ENCODE results near the gene AFAP1L2. TPM values are rescaled to one million over a fixed set of nuclear protein-coding genes. Genes with fewer than 3 reads are reported as not detected.

The AFAP1L2 gene
- polyA plus RNA-seq, 1 donor from 2014 or later, result 3.0 TPM

- Mint-ChIP-seq H3K27ac (no peak overlapping the region), H3K9me3 (no peaks in the 10 kb centered on the region), H3K4me3 (no peak overlapping the region), H3K36me3 (peaks cover 1% of the 10 kb centered on the region), H3K4me1 (no peaks in the 10 kb centered on the region), H3K27me3 (peaks cover 3% of the 10 kb centered on the region)
Observed at GRCh38 chr10:114367351-114368056, 36.8 kb downstream of the AFAP1L2 start.

- H3K9me3 Mint-ChIP-seq, result no peaks in the 10 kb centered on the region
- H3K4me3 Mint-ChIP-seq, result no peak overlapping the region
- no peak overlapping the region for H3K27ac Mint-ChIP-seq
- H3K4me1 Mint-ChIP-seq, result no peaks in the 10 kb centered on the region
- H3K36me3 Mint-ChIP-seq, result no peaks in the 10 kb centered on the region
- H3K27me3 Mint-ChIP-seq, result peaks cover 4% of the 10 kb centered on the region
Observed at GRCh38 chr10:114364726-114365125, 39.6 kb downstream of the AFAP1L2 start.

- H3K4me3 Mint-ChIP-seq, result no peak overlapping the region
- peaks cover 4% of the 10 kb centered on the region for H3K27me3 Mint-ChIP-seq
- no peaks in the 10 kb centered on the region for H3K36me3 Mint-ChIP-seq
- no peaks in the 10 kb centered on the region for H3K9me3 Mint-ChIP-seq
- H3K27ac Mint-ChIP-seq, result no peak overlapping the region
- no peaks in the 10 kb centered on the region for H3K4me1 Mint-ChIP-seq
Observed at GRCh38 chr10:114363745-114364454, 40.4 kb downstream of the AFAP1L2 start.

DNA sequence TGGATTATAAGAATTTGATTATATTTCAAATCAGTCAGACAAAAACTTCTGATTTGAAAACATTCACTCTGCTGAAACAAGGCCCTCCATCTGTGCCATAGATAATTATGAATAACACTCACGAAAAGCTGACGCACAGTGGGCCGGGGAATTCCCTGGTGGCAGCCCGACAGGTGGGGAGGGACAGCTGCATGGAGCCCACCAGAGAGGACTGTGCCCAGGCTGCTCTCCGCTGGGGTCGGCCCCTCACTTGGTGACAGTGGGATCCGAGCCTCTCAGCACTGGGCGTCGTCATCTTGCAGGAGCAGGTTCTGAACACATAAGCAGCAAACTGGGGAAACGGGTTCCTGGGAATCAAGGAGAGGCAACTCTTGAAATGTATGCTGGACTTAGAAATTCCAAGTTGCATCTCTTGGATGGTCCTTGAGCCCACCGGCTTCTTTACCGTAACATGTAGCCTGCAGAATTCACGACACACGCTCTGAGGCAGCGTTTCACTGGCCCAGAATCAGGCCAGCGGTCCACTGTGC is 41.4 kb downstream of the AFAP1L2 start:
- no peak overlapping the region for H3K4me3 Mint-ChIP-seq
- H3K27ac Mint-ChIP-seq, result no peak overlapping the region
- no peaks in the 10 kb centered on the region for H3K36me3 Mint-ChIP-seq
- H3K9me3 Mint-ChIP-seq, result no peaks in the 10 kb centered on the region
- H3K27me3 Mint-ChIP-seq, result peaks cover 4% of the 10 kb centered on the region
- H3K4me1 Mint-ChIP-seq, result no peaks in the 10 kb centered on the region

DNA sequence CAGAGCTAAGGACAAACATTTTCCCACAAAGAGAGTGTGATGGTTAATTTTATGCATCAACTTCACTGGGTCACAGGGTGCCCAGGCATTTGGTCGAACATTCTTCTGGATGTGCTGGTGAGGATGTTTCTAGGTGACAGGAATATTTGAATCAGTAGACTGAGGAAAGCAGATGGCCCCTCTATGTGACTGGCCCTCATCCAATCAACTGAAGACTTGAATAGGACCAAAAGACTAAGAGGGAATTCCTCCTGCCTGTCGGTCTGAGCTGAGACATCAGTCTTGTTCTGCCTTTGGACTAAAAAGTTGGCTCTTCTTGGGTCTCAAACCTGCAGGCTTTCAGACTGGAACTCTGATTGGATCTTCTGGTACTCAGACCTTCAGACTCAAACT is 44.4 kb downstream of the AFAP1L2 start:
- H3K36me3 Mint-ChIP-seq, result no peaks in the 10 kb centered on the region
- no peak overlapping the region for H3K4me3 Mint-ChIP-seq
- H3K9me3 Mint-ChIP-seq, result no peaks in the 10 kb centered on the region
- H3K27me3 Mint-ChIP-seq, result peaks cover 8% of the 10 kb centered on the region
- no peaks in the 10 kb centered on the region for H3K4me1 Mint-ChIP-seq
- no peak overlapping the region for H3K27ac Mint-ChIP-seq

- H3K36me3 Mint-ChIP-seq, result no peaks in the 10 kb centered on the region
- H3K27ac Mint-ChIP-seq, result no peak overlapping the region
- H3K9me3 Mint-ChIP-seq, result no peaks in the 10 kb centered on the region
- H3K4me3 Mint-ChIP-seq, result no peak overlapping the region
- peaks cover 8% of the 10 kb centered on the region for H3K27me3 Mint-ChIP-seq
- no peaks in the 10 kb centered on the region for H3K4me1 Mint-ChIP-seq
Observed at GRCh38 chr10:114359041-114359952, 45.0 kb downstream of the AFAP1L2 start.

- Mint-ChIP-seq H3K9me3 (peaks cover 0 to 1% (median 0%) of the 10 kb centered on the region in 3 donors), H3K4me1 (peaks cover 0 to 2% (median 0%) of the 10 kb centered on the region in 3 donors), H3K4me3 (no peak overlapping the region), H3K36me3 (no peaks in the 10 kb centered on the region), H3K27ac (no peak overlapping the region), H3K27me3 (peaks cover 7% of the 10 kb centered on the region)
Observed at GRCh38 chr10:114357515-114357996, 46.7 kb downstream of the AFAP1L2 start.

GRCh38 chr10:114356751-114357514 is 47.4 kb downstream of the AFAP1L2 start:
- Mint-ChIP-seq H3K4me3 (no peak overlapping the region), H3K27ac (no peak overlapping the region), H3K9me3 (peaks cover 0 to 1% (median 0%) of the 10 kb centered on the region in 3 donors), H3K27me3 (peaks cover 6% of the 10 kb centered on the region), H3K36me3 (no peaks in the 10 kb centered on the region), H3K4me1 (peaks cover 0 to 2% (median 0%) of the 10 kb centered on the region in 3 donors)

DNA sequence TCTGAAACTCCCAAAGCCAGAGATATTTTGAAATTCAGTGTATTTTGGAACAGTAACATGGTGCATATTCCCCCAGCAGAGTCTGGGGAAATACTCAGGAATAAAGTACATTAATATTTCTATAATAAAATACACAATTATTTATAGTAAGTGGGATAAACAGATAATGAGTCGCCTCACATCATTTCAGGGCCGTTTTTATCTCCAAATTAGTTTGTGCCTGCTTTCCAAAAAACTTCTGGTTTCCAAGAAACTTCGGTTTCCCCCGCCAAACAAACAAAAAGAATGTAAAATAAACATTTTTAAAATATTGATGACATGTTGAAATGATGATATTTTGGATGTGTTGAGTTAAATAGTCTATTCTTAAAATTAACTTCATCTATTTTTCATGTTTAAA is 48.2 kb downstream of the AFAP1L2 start:
- Mint-ChIP-seq H3K27me3 (peaks cover 6% of the 10 kb centered on the region), H3K9me3 (peaks cover 0 to 1% (median 0%) of the 10 kb centered on the region in 3 donors), H3K4me3 (no peak overlapping the region), H3K27ac (no peak overlapping the region), H3K4me1 (peaks cover 0 to 2% (median 0%) of the 10 kb centered on the region in 3 donors), H3K36me3 (no peaks in the 10 kb centered on the region)

DNA sequence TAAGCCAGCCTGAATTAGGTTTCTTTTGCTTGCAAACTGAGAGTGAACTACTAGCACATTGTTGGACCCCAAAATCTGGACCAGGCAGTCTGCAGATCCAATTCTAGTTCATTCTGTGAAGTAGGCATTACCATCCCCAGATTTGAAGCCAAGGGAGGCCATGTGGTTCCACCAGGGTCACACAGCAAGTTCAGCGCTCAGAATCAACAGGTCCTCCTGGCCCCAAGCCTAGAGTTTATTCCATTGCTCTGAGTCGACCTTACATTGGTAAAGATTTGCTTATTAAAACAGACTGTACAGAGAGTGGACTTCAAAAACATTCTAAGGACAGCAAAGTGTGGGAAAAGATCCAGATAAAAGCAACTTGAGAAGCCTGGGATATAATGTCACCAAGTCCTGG is 50.9 kb downstream of the AFAP1L2 start:
- no peak overlapping the region for H3K27ac Mint-ChIP-seq
- peaks cover 6% of the 10 kb centered on the region for H3K27me3 Mint-ChIP-seq
- peak overlapping the region in 1 of 4 donors; percentile 68 for H3K4me3 Mint-ChIP-seq
- H3K4me1 Mint-ChIP-seq, result peaks cover 0 to 2% (median 0%) of the 10 kb centered on the region in 3 donors
- peaks cover 0 to 1% (median 0%) of the 10 kb centered on the region in 3 donors for H3K9me3 Mint-ChIP-seq
- H3K36me3 Mint-ChIP-seq, result no peaks in the 10 kb centered on the region

GRCh38 chr10:114352653-114353298 is 51.5 kb downstream of the AFAP1L2 start:
- H3K27ac Mint-ChIP-seq, result no peak overlapping the region
- H3K4me1 Mint-ChIP-seq, result peaks cover 0 to 2% (median 0%) of the 10 kb centered on the region in 3 donors
- peaks cover 6% of the 10 kb centered on the region for H3K27me3 Mint-ChIP-seq
- peaks cover 0 to 1% (median 0%) of the 10 kb centered on the region in 3 donors for H3K9me3 Mint-ChIP-seq
- no peaks in the 10 kb centered on the region for H3K36me3 Mint-ChIP-seq
- H3K4me3 Mint-ChIP-seq, result no peak overlapping the region

GRCh38 chr10:114350751-114351150 is 53.6 kb downstream of the AFAP1L2 start:
- H3K9me3 Mint-ChIP-seq, result peaks cover 0 to 1% (median 0%) of the 10 kb centered on the region in 3 donors
- no peak overlapping the region for H3K4me3 Mint-ChIP-seq
- H3K27me3 Mint-ChIP-seq, result peaks cover 5% of the 10 kb centered on the region
- no peak overlapping the region for H3K27ac Mint-ChIP-seq
- no peaks in the 10 kb centered on the region for H3K36me3 Mint-ChIP-seq
- peaks cover 0 to 2% (median 0%) of the 10 kb centered on the region in 3 donors for H3K4me1 Mint-ChIP-seq

DNA sequence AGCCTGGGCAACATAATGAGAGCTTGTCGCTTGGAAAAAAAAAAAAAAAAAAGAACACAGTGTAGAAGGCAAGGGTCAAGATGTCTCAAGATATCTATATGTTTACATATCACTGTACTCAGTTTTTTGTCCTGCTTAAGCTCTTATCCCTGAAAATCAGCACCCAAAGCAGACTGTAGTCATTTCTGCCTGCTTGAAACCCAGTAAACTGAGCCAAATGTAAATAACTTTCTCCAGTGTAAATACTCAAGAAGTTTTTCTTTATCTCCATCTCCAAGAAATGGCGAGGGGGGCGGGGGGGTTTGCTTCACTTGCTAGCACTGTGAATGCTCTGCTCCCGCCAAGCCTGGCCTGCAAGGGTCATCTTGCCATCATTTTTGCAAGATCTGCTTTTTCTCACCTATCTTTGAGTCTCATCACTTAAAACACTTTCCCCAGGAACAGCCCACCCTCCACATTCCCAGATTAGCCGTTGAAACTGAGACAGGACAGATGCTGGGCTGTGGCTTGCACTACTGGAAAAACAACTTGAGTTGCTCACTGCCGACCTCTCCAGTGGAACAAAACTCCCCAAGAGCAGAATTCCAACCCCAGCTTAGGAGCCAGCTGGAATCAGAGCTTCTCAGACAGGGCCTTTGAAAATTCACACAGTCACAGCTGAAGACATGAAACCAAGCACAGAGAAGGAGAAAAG is 54.6 kb downstream of the AFAP1L2 start:
- no peak overlapping the region for H3K4me3 Mint-ChIP-seq
- peaks cover 2% of the 10 kb centered on the region for H3K27me3 Mint-ChIP-seq
- H3K27ac Mint-ChIP-seq, result no peak overlapping the region
- peaks cover 0 to 1% (median 0%) of the 10 kb centered on the region in 3 donors for H3K9me3 Mint-ChIP-seq
- H3K36me3 Mint-ChIP-seq, result no peaks in the 10 kb centered on the region
- H3K4me1 Mint-ChIP-seq, result peaks cover 0 to 2% (median 0%) of the 10 kb centered on the region in 3 donors
